HG03025 (cell line): ENCODE results near the gene SMARCC2.

Experiments
- ATAC-seq: cut with Tn5 transposase; IDR thresholded peaks from one replicate; pipeline ENCODE4 v1.9.1; 2021; ENCODE audit warnings: mild to moderate bottlenecking, moderate library complexity; ENCODE audit not compliant: unreplicated experiment, low FRiP score

SMARCC2 gene

DNA sequence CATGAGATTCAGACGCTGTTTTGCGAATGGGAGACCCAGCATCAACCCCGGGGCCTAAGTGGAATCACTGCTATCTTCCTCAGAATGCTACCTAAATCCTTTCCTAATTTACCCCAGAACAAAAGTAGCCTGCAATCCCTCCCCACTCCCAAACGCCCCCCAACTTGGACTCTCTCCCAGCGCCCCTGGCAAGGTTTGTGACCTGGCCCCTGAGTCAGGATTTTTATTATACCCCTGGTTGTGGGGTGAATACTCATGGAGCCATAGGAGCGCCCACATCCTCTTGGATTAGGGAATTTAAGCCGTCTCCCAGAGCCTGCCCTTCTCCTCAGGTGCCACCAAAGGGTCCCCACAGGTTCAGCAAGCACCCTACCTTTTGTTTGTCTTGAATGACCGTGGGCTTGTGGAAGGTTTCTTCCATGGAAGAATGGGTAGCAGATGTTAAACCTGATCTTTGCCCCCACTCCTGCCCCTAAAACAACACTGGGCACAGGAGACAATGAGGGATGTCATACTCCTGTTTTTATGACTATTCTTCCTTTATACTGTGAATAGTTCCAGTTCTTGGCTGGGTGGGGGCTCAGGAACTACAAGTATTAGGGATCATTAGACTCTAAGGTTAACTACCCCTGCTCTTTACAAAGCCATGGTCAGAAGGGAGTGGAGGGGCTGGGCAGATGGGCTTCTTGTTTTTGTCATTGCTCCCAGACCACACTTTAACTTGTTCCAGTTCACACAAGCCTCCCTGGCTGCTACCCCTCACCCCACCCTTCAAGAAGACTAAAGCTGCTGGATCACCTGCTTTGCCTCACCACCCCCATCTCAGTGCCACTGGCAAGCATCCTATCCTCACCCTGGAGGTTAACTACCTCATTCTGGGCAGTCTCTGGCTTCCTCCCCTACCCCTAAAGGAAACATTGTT lies 36.3 kb downstream of the SMARCC2 start:
- ATAC-seq, result no peak

DNA sequence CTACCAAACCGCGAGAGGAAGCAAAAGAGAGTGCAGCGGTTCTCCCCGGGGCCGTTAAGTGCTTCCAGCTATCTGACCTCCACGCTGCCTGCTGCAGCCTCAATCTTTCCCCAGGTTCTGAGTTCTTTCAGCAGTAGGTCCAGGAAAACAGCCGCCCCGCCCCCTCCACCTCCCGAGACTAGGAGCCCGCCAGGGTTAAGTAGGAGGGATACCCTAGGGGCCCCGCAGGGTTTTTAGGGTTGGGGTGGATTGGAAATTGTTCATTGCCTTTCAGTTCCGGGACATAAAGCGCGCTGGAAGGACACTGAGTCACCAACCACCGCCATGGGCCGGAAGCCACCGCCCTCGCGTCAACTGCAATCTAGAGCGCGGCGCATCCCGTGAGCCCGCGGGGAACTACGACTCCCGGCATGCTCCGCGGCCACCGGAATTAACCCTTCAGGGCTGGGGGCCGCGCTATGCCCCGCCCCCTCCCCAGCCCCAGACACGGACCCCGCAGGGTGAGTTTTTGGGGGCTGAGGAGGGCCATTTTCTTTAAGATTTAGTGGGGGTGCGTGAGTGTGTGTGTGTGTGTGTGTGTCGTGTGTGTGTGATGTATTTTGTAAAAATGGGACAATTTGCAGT lies 37.0 kb downstream of the SMARCC2 start, which contains the start of gene MYL6B:
MYL6B (plus strand) TSS at position 456 of the 624 bp plus-strand sequence. CDS start 1,332 bp downstream, outside the sequence.
- ATAC-seq, result peak; percentile 73

DNA sequence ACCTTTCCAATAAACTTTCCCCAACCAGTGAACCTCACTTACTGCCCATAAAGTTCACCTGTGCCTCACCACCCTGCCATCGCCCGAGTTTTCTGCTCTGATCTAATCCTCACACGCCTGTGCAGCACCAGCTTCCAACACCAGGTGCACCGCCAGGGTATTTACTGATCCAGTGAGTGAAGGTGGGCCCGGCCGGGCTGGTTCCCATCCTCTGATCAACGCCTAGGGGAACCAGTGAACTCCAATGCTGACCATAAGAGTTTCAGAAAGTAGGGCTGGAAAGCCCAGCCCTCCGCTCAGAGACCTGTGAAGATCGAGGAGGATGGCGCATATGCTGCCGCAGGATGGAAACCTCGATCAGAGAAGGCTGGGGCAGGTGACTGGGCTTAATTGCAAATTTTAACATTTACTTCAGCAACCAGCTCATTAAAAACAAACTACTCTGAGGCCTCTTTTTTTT lies 37.6 kb downstream of the SMARCC2 start:
- peak; percentile 21 for ATAC-seq

DNA sequence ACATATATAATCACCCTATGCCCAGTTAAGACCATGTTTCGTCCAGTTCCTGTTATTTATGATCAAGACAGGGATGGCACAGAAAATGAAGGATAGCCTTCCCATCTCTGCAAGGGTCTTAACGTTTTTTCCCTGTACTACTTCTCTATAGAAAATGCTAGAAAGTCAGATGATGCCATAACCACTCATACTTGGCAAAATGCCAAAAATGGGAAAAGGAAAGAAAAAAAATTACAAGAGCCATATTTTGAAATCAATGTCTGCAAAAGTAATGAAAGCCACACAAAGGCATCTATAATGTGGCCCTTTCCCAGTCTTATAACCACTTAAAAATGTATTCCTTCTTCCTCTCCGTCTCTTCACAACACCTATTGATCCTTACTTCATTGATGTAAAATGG lies 38.7 kb downstream of the SMARCC2 start:
- no peak for ATAC-seq

DNA sequence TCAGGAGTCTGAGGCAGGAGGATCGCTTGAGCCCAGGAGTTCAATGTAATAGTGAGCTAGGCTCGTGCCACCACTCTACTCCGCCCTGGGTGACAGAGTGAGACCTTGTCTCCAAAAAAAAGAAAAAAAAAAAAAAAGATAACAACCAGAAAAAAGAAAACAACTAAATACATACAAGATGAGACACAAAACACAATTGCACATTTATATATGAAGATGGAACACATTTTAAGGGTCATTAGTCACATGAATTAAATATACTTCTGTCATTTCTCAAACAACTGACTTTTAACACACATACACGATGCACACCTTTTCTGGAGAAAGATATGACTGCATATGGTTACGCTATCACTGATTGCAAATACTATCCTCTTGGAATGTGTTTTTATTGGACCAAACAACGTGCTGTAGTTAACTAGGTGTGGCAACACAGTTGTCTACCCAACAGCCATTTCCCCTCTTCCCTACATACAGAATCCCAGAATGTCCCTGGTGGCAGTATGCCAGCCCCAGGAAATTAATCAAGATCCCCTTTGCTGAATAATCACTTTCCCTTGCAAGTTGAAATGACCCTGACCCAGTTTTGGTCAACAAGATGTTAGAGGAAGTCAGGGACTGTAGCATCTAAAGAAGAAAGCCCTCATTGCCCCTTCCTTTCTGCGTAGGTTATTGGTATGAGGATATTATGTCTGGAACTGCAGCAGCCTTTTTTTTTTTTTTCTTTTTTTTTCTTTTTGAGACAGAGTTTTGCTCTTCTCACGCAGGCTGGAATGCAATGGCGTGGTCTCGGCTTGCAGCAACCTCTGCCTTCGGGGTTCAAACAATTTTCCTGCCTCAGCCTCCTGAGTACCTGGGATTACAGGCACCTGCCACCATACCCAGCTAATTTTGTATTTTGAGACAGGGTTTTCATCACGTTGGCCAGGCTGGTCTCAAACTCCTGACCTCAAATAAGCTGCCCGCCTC lies 42.5 kb downstream of the SMARCC2 start:
- ATAC-seq, result no peak

DNA sequence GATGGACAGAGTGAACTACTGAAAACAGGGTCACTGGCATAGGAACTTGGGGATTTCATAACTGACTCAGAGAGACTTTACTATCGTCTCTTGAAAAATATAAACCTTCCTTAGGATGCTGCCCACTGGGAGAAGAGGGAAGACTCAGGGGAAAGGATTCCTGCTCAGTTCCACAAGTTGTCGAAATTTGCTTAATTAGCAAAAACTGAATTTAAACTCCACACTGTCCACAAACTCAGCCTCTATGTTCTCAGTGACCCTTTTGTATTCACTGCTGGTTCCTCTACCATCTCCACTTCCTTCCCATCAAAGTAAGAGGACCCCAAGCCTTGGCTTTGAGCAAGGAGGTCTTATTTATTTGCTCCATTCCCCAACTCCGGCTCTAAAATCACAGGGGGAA lies 44.1 kb downstream of the SMARCC2 start:
- no peak for ATAC-seq

DNA sequence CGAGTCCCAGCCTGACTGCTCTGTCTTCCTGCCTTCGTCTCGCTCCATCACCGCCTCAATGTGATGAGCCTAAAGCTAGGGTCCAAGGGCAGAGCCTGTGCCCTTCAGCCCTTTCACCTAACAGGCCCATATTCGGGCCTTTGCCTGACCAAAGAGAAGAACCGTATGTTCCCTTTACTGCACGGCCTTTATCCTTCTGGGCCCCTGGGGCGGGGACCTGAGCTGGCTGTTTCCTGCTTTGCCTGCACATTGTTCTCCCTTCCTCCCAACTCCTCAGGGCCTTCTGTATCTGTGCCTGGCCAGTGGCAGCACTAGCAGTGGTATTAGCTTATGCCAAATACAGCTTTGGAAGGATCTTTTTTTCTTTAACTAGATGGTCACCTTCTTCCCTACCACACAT lies 45.4 kb downstream of the SMARCC2 start:
- ATAC-seq, result no peak

DNA sequence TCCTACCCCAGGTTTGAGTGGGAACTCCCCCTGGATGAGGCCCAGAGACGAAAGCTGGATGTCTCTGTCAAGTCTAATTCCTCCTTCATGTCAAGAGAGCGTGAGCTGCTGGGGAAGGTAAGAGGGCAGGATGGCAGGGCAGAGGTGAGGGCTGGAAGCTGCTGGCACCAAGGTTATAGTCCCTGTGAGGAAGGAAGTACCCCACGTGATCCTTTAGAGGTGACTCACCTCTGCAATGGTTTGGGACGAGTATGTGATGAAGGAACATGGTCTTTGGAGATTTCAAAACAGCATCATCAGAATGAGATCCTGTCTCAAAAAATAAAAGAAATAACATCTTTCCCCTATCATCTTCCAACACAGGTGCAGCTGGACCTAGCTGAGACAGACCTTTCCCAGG lies 46.1 kb downstream of the SMARCC2 start:
- ATAC-seq, result no peak

DNA sequence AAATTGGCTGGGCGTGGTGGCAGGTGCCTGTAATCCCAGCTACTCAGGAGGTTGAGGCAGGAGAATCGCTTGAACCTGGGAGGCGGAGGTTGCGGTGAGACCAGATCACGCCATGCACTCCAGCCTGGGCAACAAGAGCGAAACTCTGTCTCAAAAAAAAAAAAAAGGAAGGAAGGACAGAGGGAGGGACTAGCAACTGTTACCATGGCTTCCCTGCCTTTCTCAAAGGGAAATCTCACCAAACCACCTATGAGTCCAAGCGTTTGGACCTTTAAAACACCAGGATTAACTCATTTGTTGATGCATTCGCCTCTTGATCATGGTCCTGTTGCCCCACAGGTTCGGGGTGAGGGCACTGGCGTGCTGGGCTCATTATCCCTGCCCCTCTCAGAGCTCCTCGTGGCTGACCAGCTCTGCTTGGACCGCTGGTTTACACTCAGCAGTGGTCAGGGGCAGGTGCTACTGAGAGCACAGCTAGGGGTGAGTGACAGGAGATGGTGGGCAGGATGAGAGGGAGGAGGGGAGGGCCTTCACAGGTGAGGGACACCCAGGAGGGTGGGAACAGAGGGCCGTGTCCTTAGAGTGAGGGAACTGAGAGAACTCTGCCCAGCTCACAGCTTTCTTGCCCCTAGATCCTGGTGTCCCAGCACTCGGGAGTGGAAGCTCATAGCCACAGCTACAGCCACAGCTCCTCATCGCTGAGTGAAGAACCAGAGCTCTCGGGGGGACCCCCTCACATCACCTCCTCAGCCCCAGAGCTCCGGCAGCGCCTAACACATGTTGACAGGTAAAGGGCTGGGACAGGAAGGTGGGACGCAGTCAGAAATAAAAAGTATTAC lies 47.1 kb downstream of the SMARCC2 start:
- ATAC-seq, result no peak

DNA sequence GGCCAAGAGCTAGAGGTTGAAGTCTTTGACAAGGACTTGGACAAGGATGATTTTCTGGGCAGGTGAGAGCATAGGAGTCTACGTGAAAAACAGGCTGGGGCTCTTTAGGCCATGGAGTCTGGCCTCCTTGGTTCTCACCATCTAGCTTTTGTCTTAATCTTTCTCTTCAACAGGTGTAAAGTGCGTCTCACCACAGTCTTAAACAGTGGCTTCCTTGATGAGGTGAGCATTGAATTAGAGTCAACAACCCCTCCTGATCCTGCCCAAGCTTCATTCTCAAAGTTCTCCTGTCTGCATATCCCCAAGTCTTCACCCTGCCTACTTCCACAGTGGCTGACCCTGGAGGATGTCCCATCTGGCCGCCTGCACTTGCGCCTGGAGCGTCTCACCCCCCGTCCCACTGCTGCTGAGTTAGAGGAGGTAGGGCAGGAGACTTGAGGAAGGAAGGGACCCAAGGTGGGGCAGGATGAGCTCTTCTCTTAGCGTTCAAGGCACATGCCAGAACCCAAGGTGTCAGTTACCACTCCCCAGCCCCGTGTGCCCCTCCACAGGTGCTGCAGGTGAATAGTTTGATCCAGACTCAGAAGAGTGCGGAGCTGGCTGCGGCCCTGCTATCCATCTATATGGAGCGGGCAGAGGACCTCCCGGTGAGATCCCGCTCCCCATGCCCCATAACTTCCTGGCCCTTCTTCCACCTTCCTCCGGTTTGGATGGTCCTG lies 51.3 kb downstream of the SMARCC2 start:
- no peak for ATAC-seq

DNA sequence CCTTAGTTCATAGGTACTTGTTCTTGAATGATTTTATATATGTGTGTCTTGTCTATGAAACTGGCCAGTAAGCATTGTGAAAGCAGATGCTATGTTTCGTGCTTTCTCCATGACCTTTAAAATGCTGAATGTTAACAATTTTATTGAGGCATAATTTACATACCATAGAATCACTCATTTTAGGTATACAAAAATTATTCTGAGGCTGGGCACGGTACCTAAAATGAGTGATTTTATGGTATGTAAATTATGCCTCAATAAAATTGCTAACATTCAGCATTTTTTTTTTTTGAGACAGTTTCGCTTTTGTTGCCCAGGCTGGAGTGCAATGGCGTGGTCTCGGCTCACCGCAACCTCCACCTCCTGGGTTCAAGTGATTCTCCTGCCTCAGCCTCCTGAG lies 54.4 kb downstream of the SMARCC2 start:
- ATAC-seq, result no peak

DNA sequence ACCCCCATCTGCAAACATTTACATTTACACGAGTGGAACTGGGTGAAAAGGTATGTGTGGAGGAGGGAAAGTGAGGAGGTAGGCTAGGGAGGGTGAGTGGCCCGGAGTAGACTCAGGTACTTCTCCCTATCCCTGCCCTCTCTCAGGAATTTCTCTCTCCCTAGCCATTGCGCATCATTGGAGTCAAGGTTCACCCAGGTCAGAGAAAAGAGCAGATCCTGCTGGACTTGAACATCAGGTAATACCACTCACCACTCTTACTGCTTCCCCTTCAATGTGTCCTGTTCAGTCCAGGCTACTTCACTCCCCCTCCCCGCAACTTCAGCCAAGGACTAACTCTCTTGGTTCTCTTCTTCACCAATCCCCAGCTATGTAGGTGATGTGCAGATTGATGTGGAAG lies 58.4 kb downstream of the SMARCC2 start:
- no peak for ATAC-seq

DNA sequence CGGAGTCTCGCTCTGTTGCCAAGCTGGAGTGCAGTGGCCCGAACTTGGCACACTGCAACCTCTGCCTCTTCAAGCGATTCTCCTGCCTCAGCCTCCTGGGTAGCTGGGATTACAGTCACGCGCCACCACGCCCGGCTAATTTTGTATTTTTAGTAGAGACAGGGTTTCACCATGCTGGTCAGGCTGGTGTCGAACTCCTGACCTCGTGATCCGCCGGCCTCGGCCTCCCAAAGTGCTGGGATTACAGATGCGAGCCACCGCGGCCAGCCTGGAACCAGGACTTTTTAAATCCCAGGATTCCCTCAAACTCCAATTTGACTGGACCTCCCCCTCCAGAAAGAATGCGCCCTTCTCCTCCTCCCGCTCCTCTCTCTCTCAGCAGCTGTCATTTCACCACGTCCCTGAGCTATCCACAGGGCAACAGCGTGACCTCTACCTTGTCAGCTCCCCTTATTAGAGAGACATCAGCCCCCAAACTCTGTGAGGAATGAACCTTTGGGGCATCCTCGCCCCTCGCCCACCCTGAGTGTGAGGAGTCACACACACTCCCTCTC lies 59.3 kb downstream of the SMARCC2 start:
- no peak for ATAC-seq

DNA sequence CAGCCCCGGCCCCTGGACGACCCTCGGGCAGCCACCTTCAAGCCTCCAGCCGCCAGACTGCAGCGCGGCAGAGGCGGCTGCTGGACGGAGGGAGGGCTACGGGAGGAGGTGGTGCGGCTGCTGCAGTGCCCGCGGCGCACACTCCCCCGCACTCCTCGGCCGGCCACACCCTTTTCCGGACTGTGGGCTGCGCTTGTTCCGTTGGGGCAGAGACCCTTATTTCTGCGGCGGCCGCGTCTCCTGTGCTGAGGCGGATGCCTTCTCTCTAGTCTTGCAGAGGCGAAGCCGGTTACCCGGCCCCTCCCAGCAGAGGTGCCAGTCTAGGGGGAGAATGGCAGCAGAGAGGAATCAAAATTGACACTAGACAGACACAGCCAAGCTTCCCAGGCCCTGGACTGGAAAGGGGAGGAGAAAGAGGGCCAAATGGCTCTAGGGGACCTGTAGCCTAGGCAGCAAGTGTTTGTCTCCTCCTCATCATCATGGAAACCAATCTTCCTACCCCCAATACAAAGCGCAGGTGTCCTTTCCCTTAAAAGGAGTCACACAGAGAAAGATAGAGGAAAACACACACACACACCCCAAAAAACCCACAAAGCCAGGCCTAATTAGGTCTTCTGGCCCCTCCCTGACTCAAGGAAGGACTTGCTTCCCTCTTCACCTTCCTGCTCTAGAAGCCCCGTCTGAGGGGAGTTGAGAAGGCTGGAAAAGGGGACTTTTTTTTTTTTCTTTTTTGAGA lies 59.9 kb downstream of the SMARCC2 start:
- ATAC-seq, result no peak

DNA sequence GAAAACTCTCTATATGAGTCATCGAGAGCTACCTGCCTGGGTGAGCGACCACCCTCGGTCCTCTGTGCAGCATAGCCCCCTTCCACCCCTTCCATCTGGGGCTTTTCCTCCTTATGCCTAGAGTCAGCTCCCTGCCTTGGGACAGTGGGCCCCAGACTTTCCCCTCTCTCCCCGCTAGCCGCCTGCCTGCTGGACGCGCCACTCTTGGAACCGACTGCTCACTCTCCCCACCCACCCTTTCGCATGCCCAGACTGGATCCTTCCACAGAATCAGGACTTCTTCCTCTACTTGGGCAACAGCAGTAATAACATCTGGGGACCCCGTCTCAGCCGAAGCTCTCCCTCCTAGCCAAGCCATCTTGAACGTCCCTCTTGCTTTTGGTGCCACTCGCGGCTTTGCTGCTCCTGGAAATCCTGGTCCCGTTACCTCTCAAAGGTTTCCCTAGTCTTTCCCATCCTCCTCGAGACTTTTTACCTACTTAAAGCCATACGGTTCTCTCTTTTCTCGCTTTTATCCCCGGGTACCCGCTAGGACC lies 60.5 kb downstream of the SMARCC2 start:
- ATAC-seq, result no peak

DNA sequence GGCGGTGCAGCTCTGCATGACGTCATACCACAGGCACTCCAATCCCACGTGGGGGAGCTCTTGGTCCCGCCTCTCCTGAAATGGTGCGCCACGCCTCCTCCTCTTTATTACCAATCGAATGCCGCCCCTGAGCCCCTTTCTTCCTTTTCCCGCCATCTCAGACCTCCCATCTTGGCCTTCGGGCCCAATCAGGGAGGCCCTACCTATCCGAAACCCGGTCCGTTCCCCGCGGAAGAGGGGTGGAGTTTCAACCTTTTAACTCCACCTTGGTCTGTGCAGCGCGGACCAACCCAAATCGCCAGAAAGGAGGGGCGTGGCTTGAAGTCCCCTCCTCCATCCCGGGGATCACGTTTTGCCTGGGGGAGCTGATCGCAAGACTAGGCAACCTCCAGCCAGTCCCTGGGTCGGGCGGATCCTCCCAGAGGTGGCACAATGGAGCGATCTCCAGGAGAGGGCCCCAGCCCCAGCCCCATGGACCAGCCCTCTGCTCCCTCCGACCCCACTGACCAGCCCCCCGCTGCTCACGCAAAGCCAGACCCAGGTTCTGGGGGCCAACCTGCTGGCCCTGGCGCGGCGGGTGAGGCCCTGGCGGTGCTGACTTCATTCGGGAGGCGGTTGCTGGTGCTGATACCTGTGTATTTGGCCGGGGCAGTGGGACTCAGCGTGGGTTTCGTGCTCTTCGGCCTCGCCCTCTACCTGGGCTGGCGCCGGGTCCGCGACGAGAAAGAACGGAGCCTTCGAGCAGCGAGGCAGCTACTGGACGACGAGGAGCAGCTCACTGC lies 61.2 kb downstream of the SMARCC2 start, which contains the start of gene ESYT1:
ESYT1 (plus strand) TSS at position 380 of the 782 bp plus-strand sequence; CDS start at position 433, 53 bp downstream.
- peak; percentile 86 for ATAC-seq

DNA sequence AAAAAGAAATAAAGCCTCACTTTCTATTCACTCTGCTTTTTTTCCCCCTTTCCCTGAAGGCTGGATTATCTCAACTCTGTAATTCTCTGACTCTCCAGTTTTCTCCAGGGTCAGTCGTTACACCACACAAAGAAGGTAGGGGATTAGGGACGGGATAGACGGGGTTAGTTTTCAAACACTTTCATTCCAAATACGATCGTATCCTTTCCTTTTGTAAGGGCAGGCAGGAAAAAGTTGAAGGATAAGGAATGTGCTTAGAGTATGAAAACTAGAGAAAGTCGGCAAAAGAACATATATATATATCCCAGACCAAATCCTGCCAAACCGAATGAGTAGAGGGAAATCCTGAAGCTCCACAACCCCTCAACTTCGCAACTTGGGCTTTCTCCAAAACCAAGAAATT lies 61.8 kb downstream of the SMARCC2 start:
- ATAC-seq, result no peak
